Type B pancreatic cell (in vitro differentiated cells): ENCODE data around the gene AFAP1. TPM values are rescaled to one million over a fixed set of nuclear protein-coding genes. Genes with fewer than 3 reads are reported as not detected.

Experiments
- DNase-seq: peaks from one replicate; pipeline ENCODE4 v3.0.0; 2021; ENCODE audit warnings: mixed read lengths; ENCODE audit not compliant: unreplicated experiment; ENCODE audit errors: extremely low spot score
- H3K27ac Mint-ChIP-seq: 2 replicates; pipeline ENCODE4 v1.8.0; 2021; ENCODE audit warnings: mild to moderate bottlenecking, mixed read lengths
- H3K27me3 Mint-ChIP-seq: 2 replicates; pipeline ENCODE4 v1.8.0; 2021; ENCODE audit warnings: mixed read lengths
- H3K36me3 Mint-ChIP-seq: 2 replicates; pipeline ENCODE4 v1.8.0; 2021; ENCODE audit warnings: mixed read lengths
- H3K4me1 Mint-ChIP-seq: one replicate; pipeline ENCODE4 v1.8.0; 2021; ENCODE audit warnings: mixed read lengths; ENCODE audit not compliant: unreplicated experiment
- H3K4me3 Mint-ChIP-seq: 2 replicates; pipeline ENCODE4 v1.8.0; 2021; ENCODE audit warnings: mild to moderate bottlenecking, mixed read lengths
- H3K9me3 Mint-ChIP-seq: 2 replicates; pipeline ENCODE4 v1.8.0; 2021; ENCODE audit warnings: mixed read lengths
- CTCF ChIP-seq: fragments of 200-600 bp; sonication (generic); conservative IDR thresholded peaks from 2 replicates; pipeline ENCODE4 v1.5.0; 2021; ENCODE audit warnings: antibody characterized with exemption, mild to moderate bottlenecking
- total RNA-seq: library from RNA; stranded (reverse); gene quantifications from 2 replicates; pipeline ENCODE4 v1.2.1, GENCODE V29; 2021; ENCODE audit warnings: low replicate concordance

The AFAP1 gene
- total RNA-seq, 1 donor from 2014 or later: 36.6 TPM

DNA sequence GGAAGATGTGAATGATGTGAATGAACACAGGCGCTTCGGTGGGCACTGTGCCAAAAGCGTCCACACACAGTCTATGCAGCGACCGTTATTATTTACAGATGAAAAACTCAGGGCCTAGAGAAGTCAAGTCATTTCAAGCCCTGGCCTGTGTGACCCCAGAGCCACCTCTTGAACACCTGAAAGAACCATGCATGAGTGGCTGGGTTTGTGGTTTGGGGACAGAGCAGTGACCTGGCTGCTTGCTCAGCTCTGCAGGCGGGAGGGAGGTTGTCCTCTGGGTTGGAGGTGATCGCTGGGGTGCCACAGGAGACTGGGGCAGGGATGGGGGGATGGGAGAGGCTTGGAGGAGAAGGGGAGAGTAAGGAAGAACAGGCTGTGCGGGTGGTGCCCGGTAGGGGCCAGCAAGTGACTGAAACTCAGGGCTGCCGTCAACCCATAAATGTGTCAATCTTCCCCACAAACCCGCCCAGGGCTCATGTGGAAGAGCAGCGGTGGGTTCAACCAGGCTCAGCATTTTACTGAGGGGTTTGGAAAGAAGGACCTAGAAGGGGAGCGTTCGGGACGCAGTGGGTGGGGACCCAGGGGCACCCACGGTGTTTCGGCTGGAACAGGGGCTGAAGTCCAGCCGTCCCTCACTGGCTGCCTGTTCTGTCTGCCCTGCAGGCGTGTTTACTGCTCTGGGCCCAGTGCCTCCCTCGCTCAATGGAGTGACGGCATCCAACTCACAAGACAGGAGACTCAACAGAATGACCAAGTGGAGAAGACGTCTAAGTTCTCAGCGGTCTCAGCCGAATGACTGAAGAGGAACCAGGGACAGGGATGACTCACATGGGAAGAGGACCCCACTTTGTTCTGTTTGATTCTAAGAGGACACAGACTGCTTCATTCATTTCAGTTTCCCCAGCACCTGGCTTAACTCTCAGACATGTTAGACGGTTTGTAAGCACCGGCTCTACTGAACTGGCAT, 167.8 kb downstream of the AFAP1 start:
- Mint-ChIP-seq H3K27ac (peak overlapping the region; percentile 29), H3K4me3 (no peak overlapping the region), H3K9me3 (no peaks in the 10 kb centered on the region), H3K4me1 (peaks cover 4% of the 10 kb centered on the region), H3K36me3 (peaks cover 20% of the 10 kb centered on the region), H3K27me3 (no peaks in the 10 kb centered on the region)
- DNase-seq: no peak
- TF ChIP-seq CTCF: no peak

DNA sequence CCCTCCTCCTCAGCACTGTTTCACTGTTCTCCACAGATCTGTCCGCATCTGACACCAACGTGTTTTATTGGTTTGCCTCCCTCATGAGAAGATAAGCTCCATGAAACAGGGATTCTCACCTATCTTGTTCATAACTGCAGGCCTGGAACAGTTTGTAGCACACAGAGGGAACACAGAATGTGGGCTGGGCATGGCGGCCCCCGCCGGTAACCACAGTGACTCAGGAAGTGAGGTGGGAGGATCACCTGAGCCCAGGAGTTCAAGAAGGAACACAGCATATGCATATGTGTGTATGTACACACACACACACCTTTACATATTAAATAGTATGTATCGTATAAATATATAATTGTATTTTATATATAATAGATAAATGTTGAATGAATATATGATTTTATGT, 168.6 kb downstream of the AFAP1 start:
- H3K4me3 Mint-ChIP-seq: no peak overlapping the region
- H3K4me1 Mint-ChIP-seq: peaks cover 4% of the 10 kb centered on the region
- H3K36me3 Mint-ChIP-seq: peaks cover 14% of the 10 kb centered on the region
- TF ChIP-seq CTCF: no peak
- DNase-seq: no peak
- H3K27me3 Mint-ChIP-seq: no peaks in the 10 kb centered on the region
- H3K9me3 Mint-ChIP-seq: no peaks in the 10 kb centered on the region
- no peak overlapping the region for H3K27ac Mint-ChIP-seq

- Mint-ChIP-seq H3K4me3 (no peak overlapping the region), H3K27me3 (no peaks in the 10 kb centered on the region), H3K27ac (peak overlapping the region; percentile 31), H3K9me3 (no peaks in the 10 kb centered on the region), H3K36me3 (peaks cover 13% of the 10 kb centered on the region), H3K4me1 (peaks cover 4% of the 10 kb centered on the region)
- no peak for DNase-seq
- TF ChIP-seq CTCF: peak; percentile 66
These were observed 169.2 kb downstream of the AFAP1 start for GRCh38 chr4:7770224-7771050.

DNA sequence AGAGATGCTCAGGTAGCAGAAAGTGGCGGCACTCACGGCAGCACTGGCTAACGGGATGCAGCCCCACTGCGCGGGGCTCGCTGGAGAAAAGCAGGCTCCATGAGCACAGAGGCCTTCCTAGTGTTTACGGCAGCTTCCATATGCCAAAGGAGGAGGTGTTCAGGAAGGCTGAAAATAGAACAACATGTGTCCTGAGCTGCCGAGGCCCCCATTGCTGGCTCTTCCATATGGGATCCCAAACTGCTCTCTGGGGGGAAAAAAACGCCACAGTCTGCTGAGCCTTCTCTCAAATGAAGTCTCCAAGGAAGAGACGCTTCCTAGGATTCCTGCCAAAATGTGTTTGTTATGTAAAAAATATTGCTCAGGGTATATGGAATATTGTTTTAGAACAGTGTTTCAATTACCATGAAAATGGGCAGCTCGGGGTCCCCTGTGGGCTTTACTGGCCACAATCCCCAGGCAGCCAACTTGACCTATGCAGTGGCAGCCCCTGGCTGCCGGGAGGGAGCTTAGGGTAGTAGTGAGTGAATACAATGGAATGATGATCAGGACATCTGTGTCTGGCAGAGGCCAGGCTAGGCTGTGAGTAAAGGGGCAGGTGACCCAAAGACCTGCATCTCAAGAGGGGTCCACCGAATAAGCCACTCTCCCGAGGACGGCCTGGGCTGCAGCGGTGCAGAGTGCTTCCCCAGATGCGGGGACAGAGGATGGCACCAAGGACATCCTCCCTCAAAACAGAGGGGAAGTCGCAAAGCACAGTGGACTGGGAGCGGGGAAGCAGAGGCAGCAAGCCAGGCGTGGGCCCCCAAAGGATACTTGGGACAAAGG, 170.1 kb downstream of the AFAP1 start:
- H3K36me3 Mint-ChIP-seq: peaks cover 15% of the 10 kb centered on the region
- H3K27ac Mint-ChIP-seq: peak overlapping the region; percentile 31
- no peak for DNase-seq
- H3K4me3 Mint-ChIP-seq: no peak overlapping the region
- TF ChIP-seq CTCF: no peak
- no peaks in the 10 kb centered on the region for H3K9me3 Mint-ChIP-seq
- H3K27me3 Mint-ChIP-seq: no peaks in the 10 kb centered on the region
- peaks cover 4% of the 10 kb centered on the region for H3K4me1 Mint-ChIP-seq

DNA sequence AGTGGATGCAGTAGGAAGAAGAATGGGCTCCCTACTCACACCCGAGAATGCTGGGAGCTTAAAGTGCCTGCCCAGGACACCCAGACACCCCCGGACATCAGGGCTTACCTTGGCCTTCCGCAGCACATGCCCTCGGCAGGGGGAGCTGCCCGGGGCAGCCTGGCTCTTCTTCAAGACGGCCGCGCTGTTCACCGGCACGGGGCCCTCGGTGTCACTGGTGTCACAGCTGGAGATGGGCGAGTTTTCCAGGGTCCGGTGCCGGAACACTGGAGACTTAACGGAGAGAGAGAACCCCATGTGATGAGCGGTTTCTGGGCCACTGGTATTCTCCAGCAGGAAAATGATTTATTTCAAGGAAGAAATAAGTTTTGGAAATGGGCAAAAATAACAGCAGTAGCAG, 170.9 kb downstream of the AFAP1 start:
- no peak for DNase-seq
- TF ChIP-seq CTCF: no peak
- H3K4me1 Mint-ChIP-seq: peaks cover 4% of the 10 kb centered on the region
- no peaks in the 10 kb centered on the region for H3K27me3 Mint-ChIP-seq
- H3K4me3 Mint-ChIP-seq: no peak overlapping the region
- peaks cover 14% of the 10 kb centered on the region for H3K36me3 Mint-ChIP-seq
- no peaks in the 10 kb centered on the region for H3K9me3 Mint-ChIP-seq
- H3K27ac Mint-ChIP-seq: no peak overlapping the region
